ENCODE results near the gene BEST4.

GRCh38 chr1:44777547-44777946, 10.4 kb downstream of the BEST4 start:
- TF ChIP-seq, protein P1, sequence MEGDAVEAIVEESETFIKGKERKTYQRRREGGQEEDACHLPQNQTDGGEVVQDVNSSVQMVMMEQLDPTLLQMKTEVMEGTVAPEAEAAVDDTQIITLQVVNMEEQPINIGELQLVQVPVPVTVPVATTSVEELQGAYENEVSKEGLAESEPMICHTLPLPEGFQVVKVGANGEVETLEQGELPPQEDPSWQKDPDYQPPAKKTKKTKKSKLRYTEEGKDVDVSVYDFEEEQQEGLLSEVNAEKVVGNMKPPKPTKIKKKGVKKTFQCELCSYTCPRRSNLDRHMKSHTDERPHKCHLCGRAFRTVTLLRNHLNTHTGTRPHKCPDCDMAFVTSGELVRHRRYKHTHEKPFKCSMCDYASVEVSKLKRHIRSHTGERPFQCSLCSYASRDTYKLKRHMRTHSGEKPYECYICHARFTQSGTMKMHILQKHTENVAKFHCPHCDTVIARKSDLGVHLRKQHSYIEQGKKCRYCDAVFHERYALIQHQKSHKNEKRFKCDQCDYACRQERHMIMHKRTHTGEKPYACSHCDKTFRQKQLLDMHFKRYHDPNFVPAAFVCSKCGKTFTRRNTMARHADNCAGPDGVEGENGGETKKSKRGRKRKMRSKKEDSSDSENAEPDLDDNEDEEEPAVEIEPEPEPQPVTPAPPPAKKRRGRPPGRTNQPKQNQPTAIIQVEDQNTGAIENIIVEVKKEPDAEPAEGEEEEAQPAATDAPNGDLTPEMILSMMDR (IDR thresholded peaks at IDR 0.05; ENCODE audit: borderline replicate concordance, extremely low read depth, low read length, poor library complexity, severe bottlenecking): no peak
- TF ChIP-seq EZH2 (IDR thresholded peaks at IDR 0.05; ENCODE audit: borderline replicate concordance, low read depth, low read length, severe bottlenecking): no peak

All from DND-41 (cell line).